Umbilical cord (tissue), 2 donors: Measurements from ENCODE around the gene LRRC36. TPM values are rescaled to one million over a fixed set of nuclear protein-coding genes. Genes with fewer than 3 reads are reported as not detected.

Experiments used
- DNase-seq: peaks from one replicate; pipeline ENCODE4 v3.0.0-alpha.2; 2015; ENCODE audit warnings: low spot score
- total RNA-seq: library from RNA; depleted of rRNA; stranded (reverse); fragments of >200 nt; gene quantifications from one replicate; pipeline ENCODE4 v1.2.3, GENCODE V29; 2014; ENCODE audit warnings: low replicate concordance; ENCODE audit not compliant: insufficient read depth

Gene LRRC36
- total RNA-seq, 1 donor from 2014 or later, result 1.9 TPM

DNA sequence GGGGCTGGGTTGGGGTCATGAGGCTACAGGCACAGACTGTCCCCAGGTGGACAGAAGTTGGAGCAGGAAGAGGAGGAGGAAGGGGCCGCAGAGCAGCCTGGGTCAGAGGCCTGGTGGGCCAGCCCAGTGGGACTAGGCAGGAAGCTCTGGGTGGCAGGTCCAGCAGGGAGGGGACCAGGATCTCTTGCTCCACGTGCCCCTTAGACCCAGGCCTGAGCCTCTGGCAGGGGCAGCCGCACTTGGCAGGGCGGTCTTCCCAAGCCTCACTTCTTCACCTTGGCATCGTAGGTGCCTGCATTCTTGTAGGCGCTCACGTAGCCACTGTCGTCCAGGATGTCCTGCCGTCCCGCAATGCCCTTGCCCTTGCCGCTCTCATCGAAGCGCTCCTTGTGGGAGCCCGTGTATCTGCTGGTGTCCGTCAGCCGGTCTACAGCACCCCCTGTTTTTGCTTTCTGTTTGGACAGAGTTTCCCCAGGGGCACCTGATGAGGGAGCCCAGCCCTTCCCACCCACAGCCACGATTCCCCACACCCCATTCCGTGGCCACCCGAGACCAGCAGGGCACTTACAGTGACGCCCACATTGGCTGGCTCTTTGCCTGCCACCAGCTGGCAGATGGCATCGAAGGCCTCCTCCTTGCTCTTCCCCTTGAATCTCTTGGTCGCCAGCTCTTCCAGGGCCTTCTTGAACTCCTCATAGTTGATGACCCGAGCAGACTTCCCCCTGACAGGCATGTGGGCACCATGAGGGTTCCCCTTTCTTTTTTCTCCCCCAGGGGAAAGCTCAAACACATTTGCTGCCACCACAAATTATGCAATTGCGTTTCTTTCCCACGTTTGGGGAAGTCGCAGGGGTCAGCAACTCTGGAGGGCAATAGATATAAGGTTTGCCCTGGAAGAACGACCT is 63.5 kb downstream of the LRRC36 start:
- DNase-seq, result peak; percentile 41

- no peak for DNase-seq
These were observed 64.3 kb downstream of the LRRC36 start for GRCh38 chr16:67390816-67391423.

DNA sequence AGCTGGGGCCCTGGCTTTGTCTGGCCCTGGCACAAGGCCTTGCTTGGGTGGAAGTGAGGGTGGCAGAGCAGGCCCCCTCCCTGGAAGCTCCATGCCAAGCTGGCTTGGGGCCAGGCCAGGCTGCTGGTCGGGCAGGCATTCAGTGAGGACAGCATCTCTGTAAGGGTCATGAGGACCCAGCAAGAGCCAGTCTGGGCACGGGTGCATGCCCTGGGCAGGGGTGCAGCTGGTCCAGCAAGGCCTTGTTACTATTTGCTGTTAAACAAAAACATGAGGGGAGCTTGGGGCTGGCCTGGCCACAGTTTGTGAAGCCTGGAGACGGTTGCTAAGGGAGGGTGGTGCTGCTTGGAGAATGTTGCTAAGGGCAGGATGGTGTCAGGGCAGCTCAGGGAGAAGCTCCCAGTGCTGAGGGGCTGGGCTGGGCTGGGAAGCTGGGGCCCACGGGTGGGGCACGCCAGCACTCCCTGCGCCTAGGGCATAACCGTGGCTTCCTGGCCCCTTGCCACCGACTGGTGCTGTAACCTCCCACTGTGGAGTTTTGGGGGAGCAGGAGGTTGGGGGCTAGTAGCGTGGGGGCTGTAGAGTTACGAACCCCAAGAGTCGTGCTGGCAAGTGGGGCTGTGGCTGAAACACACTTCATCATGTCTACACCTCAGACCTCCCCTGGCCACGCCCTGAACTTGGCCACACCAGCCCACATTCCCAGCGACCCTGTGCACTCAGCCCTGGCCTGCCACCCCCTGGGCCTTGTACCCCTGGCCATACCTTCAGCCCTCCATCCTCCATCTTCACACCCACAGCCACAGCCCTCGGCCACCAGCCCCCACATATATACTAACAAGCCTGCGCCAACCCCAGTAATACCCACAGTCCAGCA is 65.0 kb downstream of the LRRC36 start:
- DNase-seq, result peak; percentile 46

GRCh38 chr16:67392301-67393059 is 65.9 kb downstream of the LRRC36 start:
- no peak for DNase-seq

DNA sequence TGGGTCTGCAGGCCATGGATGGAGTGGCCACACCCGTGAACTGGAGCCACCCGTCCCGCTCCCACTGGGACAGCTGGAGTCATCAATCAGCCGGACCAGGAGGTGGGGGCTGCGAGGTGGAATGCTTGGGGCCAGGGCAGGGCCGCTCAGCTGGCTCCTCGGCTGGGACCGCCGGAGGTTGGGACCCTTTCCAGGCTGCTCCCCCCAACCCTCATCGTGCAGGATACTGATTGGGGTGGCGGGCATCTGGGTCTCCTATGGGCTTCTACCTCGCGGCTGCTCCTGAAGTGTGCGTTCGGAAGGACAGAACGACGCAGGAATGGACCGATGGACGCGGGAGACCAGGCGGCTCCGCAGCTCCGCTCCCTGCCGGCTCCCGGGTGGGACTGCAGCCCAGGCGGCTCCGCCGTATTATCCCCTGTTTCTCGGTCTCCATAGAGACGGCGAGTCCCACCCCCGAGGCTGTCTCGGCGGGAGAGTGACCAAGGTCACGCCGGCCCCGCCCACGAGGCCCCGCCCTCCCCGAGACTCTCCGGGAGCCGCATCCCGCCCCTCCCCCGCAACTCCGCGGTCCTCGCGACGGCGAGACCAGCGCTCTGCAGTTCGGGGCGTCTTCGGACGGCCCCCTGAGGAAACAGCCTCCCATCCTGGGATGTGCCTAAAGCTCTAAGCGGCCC is 66.6 kb downstream of the LRRC36 start, which contains the start of gene TPPP3:
Gene TPPP3 (minus strand): TSS at position 388 of the 677 bp plus-strand sequence. CDS start 2,387 bp downstream, outside the sequence.
- DNase-seq, result peak; percentile 93

GRCh38 chr16:67393788-67394154 is 67.2 kb downstream of the LRRC36 start:
- DNase-seq, result no peak

DNA sequence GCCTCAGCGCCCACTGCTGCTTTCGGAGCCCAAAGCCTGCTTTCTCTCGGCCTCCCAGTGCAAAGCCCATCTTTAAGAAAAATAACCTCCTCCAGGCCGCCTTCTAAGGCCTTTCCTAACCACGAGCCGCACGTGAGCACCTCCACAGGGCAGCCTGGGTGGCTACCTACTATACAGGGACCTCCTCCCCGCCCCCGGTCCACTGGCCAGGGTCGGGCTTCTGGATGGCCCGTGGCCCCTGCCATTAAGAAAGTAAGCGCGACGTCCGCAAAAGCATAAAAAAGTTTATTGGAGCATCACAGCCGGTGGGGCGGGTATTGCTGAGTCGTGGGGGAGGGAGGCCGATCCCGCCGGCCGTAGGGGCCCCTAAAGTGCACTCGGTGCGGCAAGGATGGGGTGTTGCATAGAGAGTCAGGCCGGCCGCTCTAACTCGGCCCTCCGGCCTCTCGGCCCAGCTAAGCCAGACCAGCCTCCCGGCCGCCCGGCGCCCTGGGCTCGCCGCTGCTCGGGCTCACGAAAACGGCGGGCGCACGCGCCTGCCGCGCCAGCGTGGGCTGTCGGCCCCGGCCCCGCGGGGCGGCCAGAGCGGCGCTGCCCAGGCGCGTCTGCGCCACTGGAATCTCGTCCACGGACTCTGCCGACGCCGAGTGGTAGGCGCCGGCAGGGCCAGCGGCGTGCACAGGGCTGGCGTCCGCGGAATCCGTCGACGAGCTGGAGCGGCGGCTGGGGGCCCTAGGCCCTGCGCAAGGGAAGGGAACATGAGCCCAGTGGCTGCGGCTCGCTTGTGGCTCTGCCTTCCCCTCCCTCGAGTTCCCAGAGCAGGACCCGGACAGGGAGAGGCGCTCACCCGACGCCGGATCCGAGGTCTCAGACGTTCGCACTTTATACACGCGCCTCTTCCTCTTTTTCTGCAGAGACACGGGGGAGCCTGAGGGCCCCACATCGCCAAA is 67.8 kb downstream of the LRRC36 start:
- no peak for DNase-seq

GRCh38 chr16:67395105-67395457 is 68.5 kb downstream of the LRRC36 start:
- DNase-seq, result no peak

- DNase-seq, result no peak
These were observed 69.0 kb downstream of the LRRC36 start for GRCh38 chr16:67395458-67396158.

DNA sequence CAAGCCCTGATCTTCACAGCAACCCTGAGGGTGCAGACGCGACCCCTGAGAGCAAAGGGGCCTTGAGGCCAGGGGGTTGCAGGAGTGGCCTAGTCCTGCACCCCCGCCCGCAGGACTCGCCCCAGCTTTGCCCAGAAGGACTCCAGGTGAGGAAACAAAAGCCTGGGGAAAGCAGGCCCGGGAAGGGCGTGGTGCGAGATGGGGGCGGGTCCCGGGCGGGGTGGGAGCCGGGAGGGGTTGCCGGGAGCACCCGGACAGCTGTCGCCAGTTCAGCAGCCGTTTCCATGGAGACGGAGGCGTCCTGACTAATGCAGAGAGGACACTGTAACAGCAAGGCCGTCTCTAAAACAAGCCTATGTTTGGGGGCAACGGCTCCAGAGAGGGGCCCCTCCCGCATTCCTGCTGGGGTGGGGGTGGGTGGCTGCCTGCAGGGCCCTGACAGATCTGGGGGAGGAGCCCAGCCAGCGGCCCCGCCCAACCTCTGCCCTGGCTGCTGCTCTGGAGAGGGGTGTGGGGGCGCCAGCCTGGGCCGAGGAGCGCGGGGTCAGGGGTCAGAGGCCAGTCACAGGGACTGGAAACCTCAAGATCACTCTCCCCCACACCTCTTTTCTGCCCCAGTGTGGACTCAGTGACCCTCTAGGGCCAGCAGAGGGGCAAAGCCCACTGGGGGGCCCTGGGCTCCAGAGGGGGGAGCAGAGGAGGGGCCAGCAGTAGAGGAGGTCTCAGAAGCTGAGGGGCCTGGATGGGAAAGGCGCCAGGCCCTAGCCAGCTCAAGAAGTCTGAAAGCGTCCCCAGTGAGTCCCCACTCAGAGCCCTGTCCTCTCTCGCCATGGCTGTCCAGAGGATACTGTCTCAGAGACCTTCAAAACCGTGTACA is 69.8 kb downstream of the LRRC36 start:
- DNase-seq, result peak; percentile 87

GRCh38 chr16:67397036-67397801 is 70.6 kb downstream of the LRRC36 start:
- no peak for DNase-seq

DNA sequence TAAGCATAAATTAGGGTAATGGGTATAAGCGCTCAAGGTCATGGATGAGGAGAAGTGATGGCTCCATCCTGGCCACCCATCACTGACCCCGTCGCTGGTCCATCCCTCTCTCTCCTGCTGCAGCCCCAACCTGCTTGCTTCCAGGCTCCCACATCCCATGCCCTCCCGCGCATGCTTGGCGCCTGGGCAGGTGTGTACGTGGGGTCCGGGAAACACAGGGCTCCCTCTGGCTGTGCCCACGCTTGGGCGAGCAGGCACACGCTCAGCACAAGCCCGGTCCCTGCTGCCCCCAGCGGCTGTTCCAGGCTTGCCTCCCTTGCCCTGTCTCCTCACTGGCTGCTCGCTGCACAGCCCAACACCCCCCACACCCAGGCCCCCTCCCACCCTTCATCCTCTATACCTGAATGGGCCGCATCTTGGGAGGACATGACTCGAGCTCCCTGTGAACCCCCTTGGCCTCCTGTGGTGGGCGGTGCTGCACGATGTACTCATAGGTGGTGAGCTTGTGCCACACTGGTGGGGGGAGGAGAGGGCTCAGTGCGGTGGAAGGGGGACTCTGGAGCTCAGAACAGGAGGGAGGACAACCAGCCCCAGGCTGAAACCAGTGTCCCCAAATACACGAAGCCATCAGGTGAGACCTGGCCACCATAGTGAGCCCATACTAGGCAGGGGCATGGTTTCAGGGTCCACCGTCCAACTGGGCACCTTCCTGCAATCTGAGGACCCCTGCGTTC is 71.4 kb downstream of the LRRC36 start:
- no peak for DNase-seq

DNA sequence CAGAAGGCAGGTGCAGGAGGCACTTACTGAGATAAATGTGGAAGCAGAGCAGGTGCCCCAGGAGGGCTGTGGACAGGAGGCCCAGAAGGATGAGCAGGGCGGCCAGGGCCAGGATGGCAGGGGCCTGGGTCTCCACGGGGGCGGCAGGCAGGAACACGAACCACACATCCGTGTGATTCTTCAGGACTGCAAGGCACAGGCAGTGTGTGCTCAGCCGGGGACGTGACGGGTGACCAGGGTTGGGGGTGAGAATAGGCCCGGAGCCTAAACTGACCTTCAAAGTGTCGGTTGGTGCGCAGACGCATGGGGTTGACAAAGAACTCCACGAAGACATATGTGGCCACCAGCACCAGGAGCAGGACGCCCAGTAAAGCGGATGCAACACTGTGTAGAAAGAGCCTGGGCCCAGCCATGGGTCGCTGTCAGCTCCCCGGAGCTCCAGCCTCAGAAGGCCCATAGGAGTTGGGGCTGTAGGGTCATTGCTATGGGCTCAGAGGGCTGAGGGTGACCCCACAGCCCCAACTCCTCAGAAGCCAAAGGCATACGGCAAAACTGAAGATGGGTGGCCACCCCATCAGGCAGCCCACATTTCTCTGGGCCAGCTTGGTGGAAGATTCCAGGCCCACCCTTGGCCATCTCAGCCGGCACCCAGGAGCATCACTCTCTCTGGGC is 72.1 kb downstream of the LRRC36 start:
- DNase-seq, result no peak

DNA sequence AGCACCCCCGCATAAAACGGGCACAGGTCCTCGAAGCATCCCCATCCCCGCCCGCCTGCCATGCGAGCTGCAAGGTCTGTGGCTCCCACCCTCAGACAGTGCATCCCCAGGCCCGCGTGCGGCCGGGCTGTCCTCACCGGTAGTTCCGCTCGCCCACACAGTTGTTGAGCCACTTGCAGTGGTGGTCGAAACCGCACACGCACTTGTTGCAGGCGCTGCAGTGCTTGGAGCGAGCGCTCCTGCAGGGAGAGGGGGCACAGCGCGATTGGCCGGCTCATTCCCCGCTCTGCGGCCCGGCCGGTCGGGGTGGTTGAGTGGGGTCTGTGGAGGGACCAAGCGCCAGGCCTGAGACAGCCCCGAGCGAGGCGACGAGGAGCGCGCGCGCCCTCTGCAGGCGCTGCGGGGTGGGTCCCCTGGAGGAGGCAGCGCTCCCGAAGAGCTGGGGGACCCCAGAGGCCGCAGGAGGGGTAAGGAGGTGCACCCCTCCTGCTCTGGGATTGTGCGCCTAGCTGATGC is 72.7 kb downstream of the LRRC36 start:
- DNase-seq, result no peak
